A673 (cell line): ENCODE data around the gene SPRED2. TPM values are rescaled to one million over a fixed set of nuclear protein-coding genes. Genes with fewer than 3 reads are reported as not detected.

Source experiments
- BruUV-seq: library from RNA; stranded (reverse); fragments of 400-500 nt; replicated peaks from 2 replicates; lab custom pipeline; 2021; lab: Mats Ljungman, UMichigan
- CTCF ChIA-PET: fragments of 300-600 bp; sonication (Branson Sonifier 250); formaldehyde crosslinking; loops from one replicate; lab custom pipeline; 2022; ENCODE audit warnings: antibody characterized with exemption; lab: Charles Lee
- POLR2A ChIA-PET: fragments of 300-600 bp; sonication (Branson Sonifier 250); formaldehyde crosslinking; loops from one replicate; lab custom pipeline; 2022; ENCODE audit warnings: antibody characterized with exemption; ENCODE audit not compliant: low non-redundant PET; lab: Charles Lee
- DNase-seq: peaks from one replicate; pipeline ENCODE4 v3.0.0-alpha.2; 2015; ENCODE audit warnings: low spot score
- H3K27ac ChIP-seq: fragments of 200-600 bp; sonication (generic); 2 replicates; pipeline ENCODE4 v1.5.1; 2016; ENCODE audit warnings: mixed run types, low read depth, mild to moderate bottlenecking, mixed read lengths, antibody characterized with exemption, low read length; ENCODE audit not compliant: poor library complexity, severe bottlenecking
- H3K27me3 ChIP-seq: fragments of 200-600 bp; sonication (generic); replicated peaks from 2 replicates; pipeline ENCODE4 v1.6.1; 2017; ENCODE audit warnings: mixed run types, low read depth, mild to moderate bottlenecking, mixed read lengths, antibody characterized with exemption, low read length; ENCODE audit not compliant: insufficient read depth, poor library complexity
- H3K36me3 ChIP-seq: fragments of 200-600 bp; sonication (generic); 2 replicates; pipeline ENCODE4 v1.6.1; 2016; ENCODE audit warnings: mixed run types, mild to moderate bottlenecking, mixed read lengths, antibody characterized with exemption, low read length; ENCODE audit not compliant: insufficient read depth, poor library complexity, severe bottlenecking
- H3K4me1 ChIP-seq: fragments of 200-600 bp; sonication (generic); 2 replicates; pipeline ENCODE4 v1.6.1; 2017; ENCODE audit warnings: mixed run types, mild to moderate bottlenecking, mixed read lengths, antibody characterized with exemption, low read length; ENCODE audit not compliant: insufficient read depth, poor library complexity, severe bottlenecking
- H3K4me3 ChIP-seq: fragments of 200-600 bp; sonication (generic); 2 replicates; pipeline ENCODE4 v1.5.1; 2016; ENCODE audit warnings: low read depth, mixed run types, mild to moderate bottlenecking, mixed read lengths, low read length; ENCODE audit not compliant: poor library complexity, severe bottlenecking
- H3K9me3 ChIP-seq: fragments of 200-600 bp; sonication (generic); 2 replicates; pipeline ENCODE4 v1.6.1; 2016; ENCODE audit warnings: mixed run types, low read depth, mild to moderate bottlenecking, mixed read lengths, antibody characterized with exemption, low read length; ENCODE audit not compliant: poor library complexity, severe bottlenecking
- EZH2 ChIP-seq: fragments of 200-600 bp; sonication (generic); IDR thresholded peaks from 2 replicates; pipeline ENCODE4 v1.6.1; 2017; ENCODE audit warnings: borderline replicate concordance, low read depth, mild to moderate bottlenecking, mixed read lengths, antibody characterized with exemption, low read length; ENCODE audit not compliant: poor library complexity, severe bottlenecking
- intact Hi-C: fragments of 100-400 bp; cut with micrococcal nuclease; formaldehyde crosslinking; loops from one replicate; pipeline ENCODE4 v1.10.0; 2022; ENCODE audit not compliant: unreplicated experiment
- total RNA-seq: library from RNA; stranded (reverse); gene quantifications from 2 replicates; pipeline ENCODE4 v1.2.3, GENCODE V29; 2021
- TF ChIP-seq, protein P1 (sequence below): fragments of 300-800, 200-600 bp; sonication (generic); conservative IDR thresholded peaks from 2 replicates; pipeline ENCODE4 v1.5.1; 2017; ENCODE audit warnings: low read depth, mild to moderate bottlenecking, antibody characterized with exemption, low read length, moderate library complexity, mixed read lengths

The SPRED2 gene
- total RNA-seq, 1 experiment from 2014 or later: 79.4 TPM

DNA sequence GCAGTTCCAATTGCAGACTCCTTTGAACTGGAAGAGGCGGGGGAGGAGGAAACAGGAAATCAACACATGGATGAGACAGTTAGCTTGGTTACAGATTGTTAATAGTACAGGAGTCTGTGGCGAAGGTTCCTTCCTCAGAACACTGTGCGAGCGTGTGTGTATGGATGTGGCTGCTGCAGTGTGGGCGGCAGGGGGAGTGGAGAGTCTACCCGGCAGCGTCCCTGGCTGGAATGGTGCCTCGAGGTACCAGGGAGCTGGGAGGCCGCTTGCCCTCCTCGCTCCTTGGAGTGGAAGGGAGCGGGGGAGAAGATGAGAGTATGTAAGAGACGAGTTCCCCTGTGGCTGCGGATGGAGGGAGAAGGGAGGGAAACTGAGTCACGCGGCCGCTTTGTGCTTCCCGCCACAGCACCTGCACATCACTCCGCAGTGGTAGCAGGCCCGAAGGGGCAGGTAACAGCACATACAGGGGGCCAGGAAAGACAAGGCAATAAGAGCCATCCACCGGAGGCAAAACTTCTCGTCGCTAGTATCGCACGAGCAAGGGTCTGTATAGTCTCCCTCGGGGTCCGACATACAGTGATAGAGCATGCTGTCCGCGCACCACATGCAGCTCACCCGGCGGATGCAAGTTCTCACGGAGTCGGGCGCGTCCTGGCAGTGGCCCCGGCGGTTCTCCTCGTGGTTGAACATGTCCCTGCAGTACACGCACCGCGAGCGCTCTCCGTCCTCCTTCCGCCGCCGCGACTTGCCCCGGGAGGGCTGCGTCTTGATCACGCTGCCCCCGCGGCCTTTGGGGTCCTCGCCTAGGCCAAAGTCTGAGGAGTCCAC, 119.1 kb downstream of the SPRED2 start:
- Histone ChIP-seq H3K4me3 (no peak overlapping the region), H3K4me1 (peaks cover 8% of the 10 kb centered on the region), H3K9me3 (no peaks in the 10 kb centered on the region), H3K36me3 (peaks cover 49% of the 10 kb centered on the region), H3K27ac (no peak overlapping the region), H3K27me3 (no peaks in the 10 kb centered on the region)
- no peak for DNase-seq
- TF ChIP-seq, protein P1, sequence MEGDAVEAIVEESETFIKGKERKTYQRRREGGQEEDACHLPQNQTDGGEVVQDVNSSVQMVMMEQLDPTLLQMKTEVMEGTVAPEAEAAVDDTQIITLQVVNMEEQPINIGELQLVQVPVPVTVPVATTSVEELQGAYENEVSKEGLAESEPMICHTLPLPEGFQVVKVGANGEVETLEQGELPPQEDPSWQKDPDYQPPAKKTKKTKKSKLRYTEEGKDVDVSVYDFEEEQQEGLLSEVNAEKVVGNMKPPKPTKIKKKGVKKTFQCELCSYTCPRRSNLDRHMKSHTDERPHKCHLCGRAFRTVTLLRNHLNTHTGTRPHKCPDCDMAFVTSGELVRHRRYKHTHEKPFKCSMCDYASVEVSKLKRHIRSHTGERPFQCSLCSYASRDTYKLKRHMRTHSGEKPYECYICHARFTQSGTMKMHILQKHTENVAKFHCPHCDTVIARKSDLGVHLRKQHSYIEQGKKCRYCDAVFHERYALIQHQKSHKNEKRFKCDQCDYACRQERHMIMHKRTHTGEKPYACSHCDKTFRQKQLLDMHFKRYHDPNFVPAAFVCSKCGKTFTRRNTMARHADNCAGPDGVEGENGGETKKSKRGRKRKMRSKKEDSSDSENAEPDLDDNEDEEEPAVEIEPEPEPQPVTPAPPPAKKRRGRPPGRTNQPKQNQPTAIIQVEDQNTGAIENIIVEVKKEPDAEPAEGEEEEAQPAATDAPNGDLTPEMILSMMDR: no peak
- TF ChIP-seq EZH2: no peak
- intact Hi-C loops: no loop called here
- CTCF ChIA-PET: no interaction called here
- BruUV-seq: no TSS peak
- POLR2A ChIA-PET: no interaction called here

DNA sequence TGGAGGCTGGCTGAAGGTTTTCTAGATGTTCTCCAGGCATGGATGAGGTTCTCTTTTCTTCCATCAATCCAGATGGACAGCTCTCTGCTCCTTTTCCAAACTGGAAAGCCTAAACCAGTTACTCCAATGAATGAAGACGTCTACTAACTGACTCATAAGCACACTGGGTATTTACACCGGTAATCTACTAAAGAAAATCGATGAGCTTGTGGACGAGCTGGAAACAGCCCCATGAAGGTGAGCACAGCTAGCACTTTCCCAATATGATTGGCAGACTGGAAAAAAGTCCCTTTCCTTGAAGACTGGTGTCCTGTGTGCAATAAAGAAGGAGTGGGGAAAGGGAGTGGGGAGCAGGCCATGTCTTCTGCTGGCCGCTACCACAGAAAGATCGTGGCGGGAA, 120.8 kb downstream of the SPRED2 start:
- Histone ChIP-seq H3K36me3 (peaks cover 45% of the 10 kb centered on the region), H3K9me3 (no peaks in the 10 kb centered on the region), H3K4me1 (peaks cover 8% of the 10 kb centered on the region), H3K27me3 (no peaks in the 10 kb centered on the region), H3K4me3 (no peak overlapping the region), H3K27ac (no peak overlapping the region)
- no peak for TF ChIP-seq EZH2
- TF ChIP-seq, protein P1: no peak
- no peak for DNase-seq
- intact Hi-C loops: no loop called here
- ChIA-PET CTCF (no interaction called here), POLR2A (no interaction called here)
- BruUV-seq: no TSS peak

GRCh38 chr2:65311049-65311448, 121.3 kb downstream of the SPRED2 start:
- intact Hi-C loops: no loop called here
- DNase-seq: no peak
- Histone ChIP-seq H3K9me3 (no peaks in the 10 kb centered on the region), H3K36me3 (peaks cover 40% of the 10 kb centered on the region), H3K4me1 (peaks cover 8% of the 10 kb centered on the region), H3K27me3 (no peaks in the 10 kb centered on the region), H3K27ac (no peak overlapping the region), H3K4me3 (no peak overlapping the region)
- POLR2A ChIA-PET: no interaction called here
- TF ChIP-seq, protein P1: no peak
- TF ChIP-seq EZH2: no peak
- TSS peak; percentile 31 for BruUV-seq
- CTCF ChIA-PET: no interaction called here
